ENCODE measurements around the gene CYP17A1. TPM values are rescaled to one million over a fixed set of nuclear protein-coding genes. Genes with fewer than 3 reads are reported as not detected.
"Not testable (repeated sequence)": the region's sequence is repeated elsewhere in the genome, so short reads cannot be mapped to it uniquely, and the experiment has no call there.

Gene CYP17A1
- total RNA-seq, 3 donors from 2014 or later (not counting 1 experiment from before 2014, with no cell fraction given): not detected

- TF ChIP-seq CTCF (IDR thresholded peaks at IDR 0.05): no peak
- Histone ChIP-seq H3K4me3 (ENCODE audit: low read length) (no peak overlapping the region), H3K36me3 (ENCODE audit: control insufficient read depth, insufficient read depth, low read length) (no peaks in the 10 kb centered on the region), H3K27ac (ENCODE audit: low read length) (no peak overlapping the region), H3K27me3 (ENCODE audit: control insufficient read depth, insufficient read depth, low read length) (no peaks in the 10 kb centered on the region), H3K4me1 (ENCODE audit: control insufficient read depth, insufficient read depth, low read length) (peaks cover 5% of the 10 kb centered on the region), H3K9me3 (ENCODE audit: control insufficient read depth, insufficient read depth, low read length) (no peaks in the 10 kb centered on the region)
- no peaks in the 10 kb centered on the region for H3K27me3 Mint-ChIP-seq (ENCODE audit: low read depth in 2 of 2)
- no peak overlapping the region for H3K4me3 Mint-ChIP-seq
- no peak overlapping the region for H3K27ac Mint-ChIP-seq
- ATAC-seq (no peak), DNase-seq (no peak)
- no peaks in the 10 kb centered on the region for H3K36me3 Mint-ChIP-seq
- 94% methylated on average over 9 of the region's 9 CpGs for WGBS (ENCODE audit: insufficient coverage)
- no peaks in the 10 kb centered on the region for H3K9me3 Mint-ChIP-seq
- intact Hi-C loops (cut with micrococcal nuclease): no loop called here
- H3K4me1 Mint-ChIP-seq: peaks cover 8 to 9% of the 10 kb centered on the region in 2 donors
Measured at GRCh38 chr10:102850025-102850518, 12.9 kb upstream of the CYP17A1 start.

GRCh38 chr10:102845352-102845902 lies 8.2 kb upstream of the CYP17A1 start:
- peaks cover 11 to 13% of the 10 kb centered on the region in 2 donors for H3K27me3 Mint-ChIP-seq (ENCODE audit: low read depth in 2 of 2)
- no peak for DNase-seq
- no peak overlapping the region for H3K27ac ChIP-seq (ENCODE audit: low read length)
- intact Hi-C loops (cut with micrococcal nuclease): no loop called here
- no peak overlapping the region for H3K4me3 ChIP-seq (ENCODE audit: low read length)
- H3K27ac Mint-ChIP-seq: no peak overlapping the region
- no peaks in the 10 kb centered on the region for H3K9me3 Mint-ChIP-seq
- WGBS (ENCODE audit: insufficient coverage): 75% methylated on average over 9 of the region's 9 CpGs
- no peaks in the 10 kb centered on the region for H3K9me3 ChIP-seq (ENCODE audit: control insufficient read depth, insufficient read depth, low read length)
- TF ChIP-seq CTCF (IDR thresholded peaks at IDR 0.05): no peak
- no peaks in the 10 kb centered on the region for H3K4me1 Mint-ChIP-seq
- no peaks in the 10 kb centered on the region for H3K36me3 Mint-ChIP-seq
- no peaks in the 10 kb centered on the region for H3K27me3 ChIP-seq (ENCODE audit: control insufficient read depth, insufficient read depth, low read length)
- ATAC-seq: no peak
- no peaks in the 10 kb centered on the region for H3K36me3 ChIP-seq (ENCODE audit: control insufficient read depth, insufficient read depth, low read length)
- H3K4me1 ChIP-seq (ENCODE audit: control insufficient read depth, insufficient read depth, low read length): no peaks in the 10 kb centered on the region
- no peak overlapping the region for H3K4me3 Mint-ChIP-seq

DNA sequence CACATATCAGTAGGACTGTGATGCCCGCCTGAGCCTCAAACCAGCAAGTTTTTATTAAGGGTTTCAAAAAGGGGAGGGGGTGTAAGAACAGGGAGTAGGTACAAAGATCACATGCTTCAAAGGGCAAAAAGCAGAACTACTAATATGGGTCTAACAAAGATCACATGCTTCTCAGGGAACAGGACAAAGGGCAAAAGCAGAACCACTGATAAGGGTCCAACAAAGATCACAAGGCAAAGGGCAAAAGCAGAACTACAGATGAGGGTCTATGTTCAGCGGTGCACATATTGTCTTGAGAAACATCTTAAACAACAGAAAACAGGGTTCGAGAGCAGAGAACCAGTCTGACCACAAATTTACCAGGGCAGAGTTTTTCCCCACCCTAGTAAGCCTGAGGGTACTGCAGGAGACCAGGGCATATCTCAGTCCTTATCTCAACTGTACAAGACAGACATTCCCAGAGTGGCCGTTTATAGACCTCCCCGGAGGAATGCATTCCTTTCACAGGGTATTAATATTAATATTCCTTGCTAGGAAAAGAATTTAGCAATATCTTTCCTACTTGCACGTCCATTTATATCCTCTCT lies 7.1 kb upstream of the CYP17A1 start:
- H3K27ac Mint-ChIP-seq; H3K4me1 Mint-ChIP-seq; intact Hi-C loops (cut with micrococcal nuclease); H3K36me3 Mint-ChIP-seq; ATAC-seq; H3K9me3 ChIP-seq (ENCODE audit: control insufficient read depth, insufficient read depth, low read length); H3K4me1 ChIP-seq (ENCODE audit: control insufficient read depth, insufficient read depth, low read length); H3K4me3 Mint-ChIP-seq; DNase-seq; H3K4me3 ChIP-seq (ENCODE audit: low read length); H3K27me3 ChIP-seq (ENCODE audit: control insufficient read depth, insufficient read depth, low read length); H3K27ac ChIP-seq (ENCODE audit: low read length); H3K36me3 ChIP-seq (ENCODE audit: control insufficient read depth, insufficient read depth, low read length); H3K9me3 Mint-ChIP-seq: not testable (repeated sequence)
- 88% methylated on average over 4 of the region's 6 CpGs for WGBS (ENCODE audit: insufficient coverage)
- H3K27me3 Mint-ChIP-seq (ENCODE audit: low read depth in 2 of 2): peaks cover 11 to 24% of the 10 kb centered on the region in 2 donors

DNA sequence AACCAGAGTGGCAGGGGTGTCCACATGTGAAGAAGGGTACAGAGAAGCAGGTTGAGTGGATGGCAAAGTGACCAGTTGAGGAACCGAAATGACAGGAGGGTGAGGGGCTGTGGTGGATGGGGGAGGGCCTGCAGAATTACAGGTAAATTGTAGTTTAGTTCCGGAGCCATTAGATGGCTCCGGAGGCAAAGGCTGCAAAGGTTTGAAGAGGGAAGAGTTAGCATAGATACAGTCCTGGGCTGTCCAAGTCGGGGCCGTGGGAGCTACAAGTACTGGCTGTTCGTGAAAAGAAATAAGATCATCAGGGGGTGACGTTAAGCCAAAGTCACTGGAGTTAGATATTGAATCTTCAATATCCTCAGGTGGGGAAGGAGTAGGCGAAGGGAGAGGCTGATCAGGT lies 5.9 kb upstream of the CYP17A1 start:
- H3K9me3 Mint-ChIP-seq: not testable (repeated sequence)

More for the DNA sequence above, 5.9 kb upstream of the CYP17A1 start:
- H3K4me3 ChIP-seq (ENCODE audit: low read length); H3K27ac ChIP-seq (ENCODE audit: low read length); intact Hi-C loops (cut with micrococcal nuclease); H3K27me3 ChIP-seq (ENCODE audit: control insufficient read depth, insufficient read depth, low read length); H3K4me1 Mint-ChIP-seq; H3K36me3 ChIP-seq (ENCODE audit: control insufficient read depth, insufficient read depth, low read length); H3K36me3 Mint-ChIP-seq; H3K4me3 Mint-ChIP-seq; ATAC-seq; DNase-seq; H3K27ac Mint-ChIP-seq; H3K9me3 ChIP-seq (ENCODE audit: control insufficient read depth, insufficient read depth, low read length); H3K4me1 ChIP-seq (ENCODE audit: control insufficient read depth, insufficient read depth, low read length): not testable (repeated sequence)
- H3K27me3 Mint-ChIP-seq (ENCODE audit: low read depth in 2 of 2): peaks cover 11 to 35% of the 10 kb centered on the region in 2 donors
- 67% methylated on average over 8 of the region's 8 CpGs for WGBS (ENCODE audit: insufficient coverage)
